Fibroblast of the aortic adventitia (primary cell): ENCODE results near the gene ZFP36. TPM values are rescaled to one million over a fixed set of nuclear protein-coding genes. Genes with fewer than 3 reads are reported as not detected.

Source experiments
- DNase-seq: peaks from one replicate; pipeline ENCODE4 v3.0.0-alpha.2; 2010; ENCODE audit warnings: low read depth
- H3K4me3 ChIP-seq: 2 replicates; pipeline ENCODE4 v1.5.1; 2011; ENCODE audit warnings: low read depth, mild to moderate bottlenecking, control low read depth, low read length, moderate library complexity
- CTCF ChIP-seq: IDR thresholded peaks from 2 replicates; pipeline ENCODE4 v1.5.1; 2011; ENCODE audit warnings: mild to moderate bottlenecking, low read length, control low read depth, inconsistent platforms; ENCODE audit not compliant: insufficient read depth
- total RNA-seq: library from RNA; depleted of rRNA; stranded (reverse); fragments of >200 nt; gene quantifications from 2 replicates; pipeline ENCODE4 v1.2.3, GENCODE V29; 2012; ENCODE audit warnings: low replicate concordance

The ZFP36 gene
- total RNA-seq, 1 donor = 18.3 TPM

GRCh38 chr19:39379865-39380396, 26.7 kb upstream of the ZFP36 start:
- no peak for DNase-seq
- H3K4me3 ChIP-seq = no peak overlapping the region
- no peak for TF ChIP-seq CTCF

DNA sequence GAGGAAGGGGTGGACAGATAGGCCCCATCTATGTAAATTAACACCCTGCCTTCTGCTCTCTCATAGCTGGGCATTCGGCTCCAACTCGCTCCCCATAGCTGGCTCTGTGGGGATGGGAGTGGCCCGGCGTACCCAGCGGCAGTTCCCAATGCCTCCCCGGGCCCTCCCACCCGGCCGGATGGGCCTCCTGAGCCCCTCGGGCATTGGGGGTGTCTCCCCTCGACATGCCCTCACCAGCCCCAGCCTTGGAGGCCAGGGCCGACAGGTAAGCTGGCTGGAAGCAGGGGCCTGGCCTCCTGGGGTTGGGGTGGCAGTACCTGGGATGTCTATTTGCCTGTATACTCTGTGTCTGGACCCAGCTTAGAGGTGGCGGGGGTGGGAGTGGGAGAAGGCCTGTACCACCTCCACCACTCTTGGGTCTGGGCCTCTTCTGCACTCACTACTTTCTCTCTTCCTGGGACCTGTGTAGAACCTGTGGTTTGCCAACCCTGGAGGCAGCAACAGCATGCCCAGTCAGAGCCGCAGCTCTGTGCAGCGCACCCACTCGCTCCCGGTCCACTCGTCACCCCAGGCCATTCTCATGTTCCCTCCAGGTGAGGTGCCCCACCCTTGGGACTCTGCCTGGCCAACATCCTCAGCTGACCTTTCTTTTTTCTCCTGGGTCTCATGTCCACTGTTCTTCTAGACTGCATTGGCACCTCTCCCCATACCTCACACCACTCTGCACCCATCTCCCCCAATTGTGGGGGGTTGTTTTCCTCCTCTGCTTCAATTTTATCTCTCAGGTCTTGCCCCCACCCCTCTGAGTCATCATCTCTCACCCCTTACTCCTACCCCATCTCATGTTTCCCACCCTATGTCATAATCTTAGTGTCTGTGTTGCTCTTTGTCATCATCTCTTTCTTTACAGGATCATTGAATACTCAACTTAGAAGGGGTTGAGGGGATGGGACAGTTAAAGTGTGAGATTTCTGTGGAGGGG, 25.8 kb upstream of the ZFP36 start:
- H3K4me3 ChIP-seq = no peak overlapping the region
- TF ChIP-seq CTCF = no peak
- DNase-seq = no peak

GRCh38 chr19:39381910-39382611, 24.6 kb upstream of the ZFP36 start:
- H3K4me3 ChIP-seq = no peak overlapping the region
- no peak for DNase-seq
- TF ChIP-seq CTCF = no peak

GRCh38 chr19:39382991-39383828, 23.4 kb upstream of the ZFP36 start:
- no peak for TF ChIP-seq CTCF
- H3K4me3 ChIP-seq = no peak overlapping the region
- DNase-seq = no peak

DNA sequence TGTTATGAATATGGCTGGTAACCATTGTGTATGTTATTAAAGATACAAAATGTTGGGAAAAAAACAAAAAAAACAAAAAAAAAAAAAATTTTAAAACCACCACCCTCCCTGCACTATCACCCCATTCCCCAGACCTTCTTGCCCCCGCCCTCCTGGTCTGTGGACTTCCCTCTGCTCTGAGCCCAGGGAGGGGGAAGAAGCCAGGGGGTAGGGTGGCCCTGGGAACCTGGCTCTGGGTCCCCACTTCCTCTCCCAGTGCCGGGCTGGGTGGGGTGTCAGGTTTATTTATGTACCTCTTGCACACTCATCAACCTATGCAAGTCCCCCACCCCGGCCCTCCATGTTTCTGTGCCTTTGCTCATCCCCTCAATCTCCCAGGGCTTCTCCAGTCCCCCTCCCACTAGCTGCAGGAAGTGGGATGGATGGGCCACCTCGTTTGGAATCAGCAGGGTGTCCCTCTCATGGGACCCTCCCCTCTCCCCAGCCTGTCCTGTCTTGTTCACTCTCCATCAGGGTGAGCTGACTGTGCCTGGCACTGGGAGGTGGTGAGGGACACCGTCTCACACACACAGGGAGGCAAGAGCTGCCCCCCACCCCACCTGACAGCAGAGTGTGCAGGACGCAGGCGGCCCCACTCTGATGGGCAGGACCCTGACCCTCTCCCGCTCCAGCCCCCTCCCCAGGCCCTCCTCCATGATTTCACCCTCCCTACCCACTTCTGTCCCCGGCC, 21.6 kb upstream of the ZFP36 start:
- TF ChIP-seq CTCF = no peak
- no peak for DNase-seq
- H3K4me3 ChIP-seq = no peak overlapping the region
